GM13977 (cell line): ENCODE results near the gene KLHL10.

ENCODE experiments used
- DNase-seq: peaks from one replicate; pipeline ENCODE4 v3.0.0; 2012; ENCODE audit warnings: low spot score
- in situ Hi-C: fragments of 300-500 bp; cut with MboI; formaldehyde crosslinking; loops from one replicate; pipeline ENCODE4 v1.12.0; 2022; ENCODE audit warnings: low sequenced_read_pairs, low pct_unique_long_range_greater_than_20kb, mixed read lengths, inconsistent platforms; ENCODE audit not compliant: unreplicated experiment
- TF ChIP-seq, protein P1 (sequence below): IDR thresholded peaks from 2 replicates; pipeline ENCODE4 v1.5.1; 2012; ENCODE audit warnings: mild to moderate bottlenecking, control low read depth; ENCODE audit not compliant: insufficient read depth; ENCODE audit errors: extremely low read depth, missing control alignments

The KLHL10 gene

DNA sequence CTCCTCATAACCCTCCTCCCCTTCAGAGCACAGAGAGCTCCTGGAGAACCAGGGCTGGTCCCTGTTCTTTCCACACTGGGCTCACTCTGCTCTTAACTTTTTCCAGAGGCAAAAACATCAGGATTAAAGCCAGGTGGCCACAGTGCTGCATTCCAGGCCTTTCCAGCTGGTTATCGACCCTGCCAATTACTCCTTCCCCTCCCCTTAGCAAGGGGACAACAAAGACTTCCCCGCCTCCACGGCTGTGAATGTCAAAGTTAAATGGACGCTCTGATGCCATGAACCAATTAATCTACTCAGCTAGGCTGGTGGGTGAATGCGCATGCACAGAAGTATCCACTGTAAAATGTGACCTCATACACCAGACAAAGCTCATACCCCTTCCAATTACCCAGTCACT is 58.0 kb downstream of the KLHL10 start:
- TF ChIP-seq, protein P1, sequence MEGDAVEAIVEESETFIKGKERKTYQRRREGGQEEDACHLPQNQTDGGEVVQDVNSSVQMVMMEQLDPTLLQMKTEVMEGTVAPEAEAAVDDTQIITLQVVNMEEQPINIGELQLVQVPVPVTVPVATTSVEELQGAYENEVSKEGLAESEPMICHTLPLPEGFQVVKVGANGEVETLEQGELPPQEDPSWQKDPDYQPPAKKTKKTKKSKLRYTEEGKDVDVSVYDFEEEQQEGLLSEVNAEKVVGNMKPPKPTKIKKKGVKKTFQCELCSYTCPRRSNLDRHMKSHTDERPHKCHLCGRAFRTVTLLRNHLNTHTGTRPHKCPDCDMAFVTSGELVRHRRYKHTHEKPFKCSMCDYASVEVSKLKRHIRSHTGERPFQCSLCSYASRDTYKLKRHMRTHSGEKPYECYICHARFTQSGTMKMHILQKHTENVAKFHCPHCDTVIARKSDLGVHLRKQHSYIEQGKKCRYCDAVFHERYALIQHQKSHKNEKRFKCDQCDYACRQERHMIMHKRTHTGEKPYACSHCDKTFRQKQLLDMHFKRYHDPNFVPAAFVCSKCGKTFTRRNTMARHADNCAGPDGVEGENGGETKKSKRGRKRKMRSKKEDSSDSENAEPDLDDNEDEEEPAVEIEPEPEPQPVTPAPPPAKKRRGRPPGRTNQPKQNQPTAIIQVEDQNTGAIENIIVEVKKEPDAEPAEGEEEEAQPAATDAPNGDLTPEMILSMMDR, result no peak
- no peak for DNase-seq
- in situ Hi-C loops, result no loop called here

DNA sequence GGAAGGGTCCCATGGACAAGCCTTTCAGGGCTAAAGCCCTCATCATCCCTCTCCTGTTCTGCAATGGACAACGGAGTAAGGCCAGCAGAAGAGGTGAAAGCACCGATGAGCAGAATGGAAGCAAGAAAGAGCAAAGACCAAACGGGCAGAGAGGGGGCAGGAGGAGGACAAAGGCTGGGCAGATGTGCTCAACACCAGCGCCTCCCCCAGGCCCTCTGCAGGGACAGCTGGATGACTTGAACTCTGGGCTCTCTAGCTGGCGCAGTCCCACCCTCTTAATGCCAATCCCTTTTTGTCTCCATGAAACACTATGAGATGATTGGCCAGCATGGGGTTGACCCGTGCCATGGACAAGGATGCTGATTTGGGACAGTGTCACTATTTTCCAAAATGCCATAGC is 59.1 kb downstream of the KLHL10 start:
- no peak for DNase-seq
- in situ Hi-C loops, result no loop called here
- TF ChIP-seq, protein P1, result no peak
